ENCODE measurements around the gene ANKS1B. TPM values are rescaled to one million over a fixed set of nuclear protein-coding genes. Genes with fewer than 3 reads are reported as not detected.
"Not testable (repeated sequence)": the region's sequence is repeated elsewhere in the genome, so short reads cannot be mapped to it uniquely, and the experiment has no call there.

Gene ANKS1B
- polyA plus RNA-seq, 3 donors, result 4.2 to 5.4 (median 4.8) TPM

- no peak for DNase-seq
These were observed 114.7 kb downstream of the ANKS1B start for GRCh38 chr12:99870085-99870484.

- no peak for DNase-seq
These were observed 123.0 kb downstream of the ANKS1B start for GRCh38 chr12:99861731-99862130.

GRCh38 chr12:99859126-99859525 lies 125.6 kb downstream of the ANKS1B start:
- DNase-seq, result no peak

GRCh38 chr12:99852666-99853065 lies 132.1 kb downstream of the ANKS1B start:
- DNase-seq, result no peak

- DNase-seq, result no peak
These were observed 136.8 kb downstream of the ANKS1B start for GRCh38 chr12:99847936-99848335.

GRCh38 chr12:99834710-99835109 lies 150.0 kb downstream of the ANKS1B start:
- DNase-seq, result no peak

GRCh38 chr12:99833397-99833796 lies 151.3 kb downstream of the ANKS1B start:
- DNase-seq, result no peak

- DNase-seq, result peak; percentile 41
These were observed 159.7 kb downstream of the ANKS1B start for GRCh38 chr12:99824900-99825542.

- no peak for DNase-seq
These were observed 162.5 kb downstream of the ANKS1B start for GRCh38 chr12:99822273-99822672.

- DNase-seq, result no peak
These were observed 173.8 kb downstream of the ANKS1B start for GRCh38 chr12:99810718-99811593.

GRCh38 chr12:99809909-99810308 lies 174.8 kb downstream of the ANKS1B start:
- DNase-seq, result no peak

GRCh38 chr12:99806304-99806703 lies 178.4 kb downstream of the ANKS1B start:
- DNase-seq, result no peak

- no peak for DNase-seq
These were observed 180.0 kb downstream of the ANKS1B start for GRCh38 chr12:99804715-99805114.

- DNase-seq, result no peak
These were observed 184.1 kb downstream of the ANKS1B start for GRCh38 chr12:99800605-99801004.

GRCh38 chr12:99797931-99798330 lies 186.8 kb downstream of the ANKS1B start:
- DNase-seq, result not testable (repeated sequence)

- no peak for DNase-seq
These were observed 201.3 kb downstream of the ANKS1B start for GRCh38 chr12:99783421-99783820.

- no peak for DNase-seq
These were observed 212.5 kb downstream of the ANKS1B start for GRCh38 chr12:99772274-99772673.

GRCh38 chr12:99771659-99772058 lies 213.1 kb downstream of the ANKS1B start:
- no peak for DNase-seq

GRCh38 chr12:99769396-99769980 lies 215.2 kb downstream of the ANKS1B start:
- no peak for DNase-seq

- no peak for DNase-seq
These were observed 216.0 kb downstream of the ANKS1B start for GRCh38 chr12:99768758-99769157.

- peak; percentile 10 for DNase-seq
These were observed 216.9 kb downstream of the ANKS1B start for GRCh38 chr12:99767809-99768208.

- DNase-seq, result no peak
These were observed 218.3 kb downstream of the ANKS1B start for GRCh38 chr12:99766408-99766807.

All from renal pelvis (tissue), 4 donors.